ENCODE data around the gene UTP11. TPM values are rescaled to one million over a fixed set of nuclear protein-coding genes. Genes with fewer than 3 reads are reported as not detected.
"Not testable (repeated sequence)": the region's sequence is repeated elsewhere in the genome, so short reads cannot be mapped to it uniquely, and the experiment has no call there.

Gene UTP11
- 53.8 TPM for total RNA-seq (2021; ENCODE audit: unreplicated experiment)
- 28.6 TPM for polyA plus RNA-seq (2012; ENCODE audit: insufficient read length)
- Bru-seq, nascent RNA: percentile 93 among the genes with signal in this experiment
- BruChase-seq, experiment 1, labeled RNA remaining after a 2-hour chase: percentile 95 among the genes with signal in this experiment
- percentile 97 among the genes with signal in this experiment for BruChase-seq, experiment 2, labeled RNA remaining after a 6-hour chase
- long read RNA-seq, transcript UTP11-201 (8 exons, 2,019 nt): major isoform, 94 of 117 reads
- long read RNA-seq, partial matches to known transcripts: 8 of 117 reads
- long read RNA-seq, other reads (novel, unspliced or antisense): 15 of 117 reads

- Histone ChIP-seq H3K27me3 (ENCODE audit: control insufficient read depth, insufficient read depth, low read length) (no peaks in the 10 kb centered on the region), H3K36me3 (ENCODE audit: control insufficient read depth, insufficient read depth, low read length) (peaks cover 4% of the 10 kb centered on the region), H3K4me3 (ENCODE audit: low read depth in 2 of 2, low read length in 2 of 2) (peak within 1 kb of the TSS; percentile 92 to 98), H3K9me3 (ENCODE audit: control insufficient read depth, insufficient read depth, low read depth, low read length) (no peaks in the 10 kb centered on the region), H3K4me1 (ENCODE audit: control insufficient read depth, insufficient read depth, low read length) (peaks cover 19% of the 10 kb centered on the region), H3K27ac (ENCODE audit: low read length) (peak within 1 kb of the TSS; percentile 96)
- DNase-seq (ENCODE audit: low read depth, low spot score) (peak; percentile 95), ATAC-seq (peak; percentile 99)
- intact Hi-C loops (cut with micrococcal nuclease; ENCODE audit: unreplicated experiment): no loop called here
- in situ Hi-C loops (cut with HindIII; ENCODE audit: low pct_unique_long_range_greater_than_20kb, low sequenced_read_pairs): no loop called here
- POLR2A ChIA-PET: interaction anchor here (0.6 to 1.6 kb wide), 3 partner anchors 10 to 17 kb away, joined by 4 to 23 read pairs (median 4); no protein-coding TSS in a partner anchor
- no peak for TF ChIP-seq CTCF (IDR thresholded peaks at IDR 0.05)
- 0 out of 4 replicates have a peak, but pooled peaks of 1 of the 2 experiments have one; percentile 59 for TF ChIP-seq REST (IDR thresholded peaks at IDR 0.05; ENCODE audit: insufficient read depth in 1 of 2, low read depth in 2 of 2, low read length in 1 of 2)
- peak; percentile 88 for TF ChIP-seq POLR2AphosphoS5 (IDR thresholded peaks at IDR 0.05; ENCODE audit: low read depth, low read length)
- TF ChIP-seq SIN3A (IDR thresholded peaks at IDR 0.05; ENCODE audit: borderline replicate concordance, insufficient read depth, low read depth, low read length): no peak
- peak; percentile 58; the same call in 1 of the 2 replicates for TF ChIP-seq TCF7L2 (IDR thresholded peaks at IDR 0.05; ENCODE audit: low read depth, low read length)
- CTCF ChIA-PET: interaction anchor here (0.7 kb wide), 2 partner anchors 12 to 15 kb away, joined by 3 to 4 read pairs; no protein-coding TSS in a partner anchor
- no TSS peak for BruUV-seq (replicated peaks)
These were observed at the start of gene UTP11 for GRCh38 chr1:38012363-38013226. TSS of gene UTP11 (plus strand) at chr1:38012734. CDS start at chr1:38012803, 69 bp downstream.

GRCh38 chr1:37964106-37964505 lies 48.4 kb upstream of the UTP11 start:
- in situ Hi-C loops (cut with HindIII; ENCODE audit: low pct_unique_long_range_greater_than_20kb, low sequenced_read_pairs); BruUV-seq (replicated peaks); DNase-seq (ENCODE audit: low read depth, low spot score); POLR2A ChIA-PET; H3K27me3 ChIP-seq (ENCODE audit: control insufficient read depth, insufficient read depth, low read length); H3K9me3 ChIP-seq (ENCODE audit: control insufficient read depth, insufficient read depth, low read depth, low read length); H3K4me3 ChIP-seq (ENCODE audit: low read depth in 2 of 2, low read length in 2 of 2); intact Hi-C loops (cut with micrococcal nuclease; ENCODE audit: unreplicated experiment); ATAC-seq; H3K4me1 ChIP-seq (ENCODE audit: control insufficient read depth, insufficient read depth, low read length); CTCF ChIA-PET; H3K27ac ChIP-seq (ENCODE audit: low read length): not testable (repeated sequence)
- peaks cover 17% of the 10 kb centered on the region for H3K36me3 ChIP-seq (ENCODE audit: control insufficient read depth, insufficient read depth, low read length)

Data from Panc1 (cell line).